ENCODE results near the gene ANKEF1. TPM values are rescaled to one million over a fixed set of nuclear protein-coding genes. Genes with fewer than 3 reads are reported as not detected.

The ANKEF1 gene
- total and polyA plus RNA-seq, 4 donors = 2.0 to 8.4 (median 5.6) TPM

GRCh38 chr20:10002866-10003265 lies 31.9 kb upstream of the ANKEF1 start:
- ATAC-seq (ENCODE audit: insufficient read depth, low FRiP score) (no peak), DNase-seq (no peak)
- no peak for TF ChIP-seq CTCF (IDR thresholded peaks at IDR 0.05; ENCODE audit: control extremely low read depth, extremely low read depth)
- Histone ChIP-seq H3K4me1 (ENCODE audit: control insufficient read depth in 5 of 5, insufficient read depth in 5 of 5, low read length in 5 of 5) (peaks cover 0 to 4% (median 0%) of the 10 kb centered on the region in 5 donors), H3K9ac (ENCODE audit: insufficient read depth in 1 of 2, low read length in 2 of 2) (no peak overlapping the region), H3K36me3 (ENCODE audit: control insufficient read depth in 4 of 4, insufficient read depth in 4 of 4, low read length in 4 of 4) (no peaks in the 10 kb centered on the region), H3K9me3 (ENCODE audit: control insufficient read depth in 4 of 4, insufficient read depth in 3 of 4, low read length in 3 of 4) (no peaks in the 10 kb centered on the region), H3K4me3 (no peak overlapping the region), H3K27ac (ENCODE audit: low read depth in 1 of 2, low read length in 1 of 2) (no peak overlapping the region), H3K27me3 (ENCODE audit: control insufficient read depth in 3 of 3, insufficient read depth in 3 of 3, low read length in 2 of 3) (no peaks in the 10 kb centered on the region)
- WGBS, 2 donors = 58 to 83% methylated on average over 1 of the region's 1 CpG

GRCh38 chr20:10004900-10005299 lies 29.9 kb upstream of the ANKEF1 start:
- DNase-seq = no peak
- H3K27me3 ChIP-seq (ENCODE audit: control insufficient read depth in 3 of 3, insufficient read depth in 3 of 3, low read length in 2 of 3) = no peaks in the 10 kb centered on the region
- H3K36me3 ChIP-seq (ENCODE audit: control insufficient read depth in 4 of 4, insufficient read depth in 4 of 4, low read length in 4 of 4) = no peaks in the 10 kb centered on the region
- no peak overlapping the region for H3K9ac ChIP-seq (ENCODE audit: insufficient read depth in 1 of 2, low read length in 2 of 2)
- ATAC-seq (ENCODE audit: insufficient read depth, low FRiP score) = no peak
- no peak overlapping the region for H3K4me3 ChIP-seq
- peaks cover 0 to 4% (median 0%) of the 10 kb centered on the region in 5 donors for H3K4me1 ChIP-seq (ENCODE audit: control insufficient read depth in 5 of 5, insufficient read depth in 5 of 5, low read length in 5 of 5)
- 55 to 58% methylated on average over 2 of the region's 2 CpGs for WGBS, 2 donors
- no peak overlapping the region for H3K27ac ChIP-seq (ENCODE audit: low read depth in 1 of 2, low read length in 1 of 2)
- TF ChIP-seq CTCF (IDR thresholded peaks at IDR 0.05; ENCODE audit: control extremely low read depth, extremely low read depth) = no peak
- no peaks in the 10 kb centered on the region for H3K9me3 ChIP-seq (ENCODE audit: control insufficient read depth in 4 of 4, insufficient read depth in 3 of 4, low read length in 3 of 4)

GRCh38 chr20:10005885-10006284 lies 28.9 kb upstream of the ANKEF1 start:
- H3K4me1 ChIP-seq (ENCODE audit: control insufficient read depth in 5 of 5, insufficient read depth in 5 of 5, low read length in 5 of 5) = peaks cover 0 to 4% (median 0%) of the 10 kb centered on the region in 5 donors
- DNase-seq (no peak), ATAC-seq (ENCODE audit: insufficient read depth, low FRiP score) (no peak)
- H3K36me3 ChIP-seq (ENCODE audit: control insufficient read depth in 4 of 4, insufficient read depth in 4 of 4, low read length in 4 of 4) = no peaks in the 10 kb centered on the region
- TF ChIP-seq CTCF (IDR thresholded peaks at IDR 0.05; ENCODE audit: control extremely low read depth, extremely low read depth) = no peak
- no peaks in the 10 kb centered on the region for H3K27me3 ChIP-seq (ENCODE audit: control insufficient read depth in 3 of 3, insufficient read depth in 3 of 3, low read length in 2 of 3)
- H3K9ac ChIP-seq (ENCODE audit: insufficient read depth in 1 of 2, low read length in 2 of 2) = no peak overlapping the region
- WGBS, 2 donors = 59 to 77% methylated on average over 1 of the region's 1 CpG
- no peak overlapping the region for H3K4me3 ChIP-seq
- H3K27ac ChIP-seq (ENCODE audit: low read depth in 1 of 2, low read length in 1 of 2) = no peak overlapping the region
- no peaks in the 10 kb centered on the region for H3K9me3 ChIP-seq (ENCODE audit: control insufficient read depth in 4 of 4, insufficient read depth in 3 of 4, low read length in 3 of 4)

GRCh38 chr20:10006447-10007090 lies 28.2 kb upstream of the ANKEF1 start:
- H3K9ac ChIP-seq (ENCODE audit: insufficient read depth in 1 of 2, low read length in 2 of 2) = no peak overlapping the region
- TF ChIP-seq CTCF (IDR thresholded peaks at IDR 0.05; ENCODE audit: control extremely low read depth, extremely low read depth) = no peak
- H3K4me1 ChIP-seq (ENCODE audit: control insufficient read depth in 5 of 5, insufficient read depth in 5 of 5, low read length in 5 of 5) = peaks cover 0 to 4% (median 0%) of the 10 kb centered on the region in 5 donors
- no peak for DNase-seq
- no peak overlapping the region for H3K4me3 ChIP-seq
- no peak for ATAC-seq (ENCODE audit: insufficient read depth, low FRiP score)
- H3K27ac ChIP-seq (ENCODE audit: low read depth in 1 of 2, low read length in 1 of 2) = no peak overlapping the region
- H3K9me3 ChIP-seq (ENCODE audit: control insufficient read depth in 4 of 4, insufficient read depth in 3 of 4, low read length in 3 of 4) = no peaks in the 10 kb centered on the region
- H3K36me3 ChIP-seq (ENCODE audit: control insufficient read depth in 4 of 4, insufficient read depth in 4 of 4, low read length in 4 of 4) = no peaks in the 10 kb centered on the region
- WGBS, 2 donors = 71 to 90% methylated on average over 4 of the region's 4 CpGs
- no peaks in the 10 kb centered on the region for H3K27me3 ChIP-seq (ENCODE audit: control insufficient read depth in 3 of 3, insufficient read depth in 3 of 3, low read length in 2 of 3)
